Smooth muscle cell (in vitro differentiated cells): ENCODE measurements around the gene TNK2. TPM values are rescaled to one million over a fixed set of nuclear protein-coding genes. Genes with fewer than 3 reads are reported as not detected.

Experiments used
- DNase-seq: peaks from one replicate; lab custom pipeline; 2025; ENCODE audit not compliant: unreplicated experiment; lab: John Stamatoyannopoulos, UW
- H2AFZ ChIP-seq: fragments of 200-600 bp; sonication (generic); 2 replicates; pipeline ENCODE4 v1.6.0; 2016; ENCODE audit warnings: antibody characterized with exemption, low read depth, mild to moderate bottlenecking
- H3F3A ChIP-seq: fragments of 200-600 bp; sonication (generic); 2 replicates; pipeline ENCODE4 v1.6.0; 2017; ENCODE audit warnings: antibody characterized with exemption, low read depth
- H3K27ac ChIP-seq: fragments of 200-600 bp; sonication (generic); 2 replicates; pipeline ENCODE4 v1.5.1; 2016; ENCODE audit warnings: low read depth, mild to moderate bottlenecking
- H3K27me3 ChIP-seq: fragments of 200-600 bp; sonication (generic); 2 replicates; pipeline ENCODE4 v1.6.1; 2016; ENCODE audit warnings: low read depth, mild to moderate bottlenecking
- H3K36me3 ChIP-seq: fragments of 200-600 bp; sonication (generic); 2 replicates; pipeline ENCODE4 v1.5.1; 2016; ENCODE audit warnings: low read depth
- H3K4me1 ChIP-seq: fragments of 200-600 bp; sonication (generic); 2 replicates; pipeline ENCODE4 v1.5.1; 2016; ENCODE audit warnings: low read depth
- H3K4me2 ChIP-seq: fragments of 200-600 bp; sonication (generic); 2 replicates; pipeline ENCODE4 v1.6.0; 2016; ENCODE audit warnings: mild to moderate bottlenecking
- H3K4me3 ChIP-seq: fragments of 200-600 bp; sonication (generic); 2 replicates; pipeline ENCODE4 v1.5.1; 2016; ENCODE audit warnings: mild to moderate bottlenecking
- H3K79me2 ChIP-seq: fragments of 200-600 bp; sonication (generic); 2 replicates; pipeline ENCODE4 v1.6.0; 2016; ENCODE audit warnings: low read depth, mild to moderate bottlenecking
- H3K9ac ChIP-seq: fragments of 200-600 bp; sonication (generic); 2 replicates; pipeline ENCODE4 v1.6.0; 2016; ENCODE audit warnings: low read depth
- H3K9me3 ChIP-seq: fragments of 200-600 bp; sonication (generic); replicated peaks from 2 replicates; pipeline ENCODE4 v1.5.1; 2016; ENCODE audit warnings: low read depth
- H4K20me1 ChIP-seq: fragments of 200-600 bp; sonication (generic); 2 replicates; pipeline ENCODE4 v1.6.0; 2016; ENCODE audit warnings: low read depth
- WGBS: methylation state at CpG from one replicate; pipeline ENCODE4 v1.1.7; 2016; ENCODE audit warnings: low lambda C conversion rate; 5-methylcytosine and 5-hydroxymethylcytosine counted together
- polyA plus RNA-seq: library from polyadenylated mRNA; unstranded; fragments of >200 nt; fragmentation: Nextera tagmentation; extraction: Ambion mirVana; gene quantifications from 2 replicates; pipeline ENCODE4 v1.2.1, GENCODE V29; 2016
- total RNA-seq: library from RNA; depleted of rRNA; stranded (reverse); fragments of >200 nt; gene quantifications from 2 replicates; pipeline ENCODE4 v1.2.3, GENCODE V29; 2014
- TF ChIP-seq, protein P1 (sequence below): fragments of 200-600 bp; sonication (generic); IDR thresholded peaks from 2 replicates; pipeline ENCODE4 v1.5.1; 2017; ENCODE audit warnings: borderline replicate concordance, mild to moderate bottlenecking, antibody characterized with exemption; ENCODE audit not compliant: insufficient read depth, poor library complexity, severe bottlenecking

Gene TNK2
- total and polyA plus RNA-seq, 2 experiments from 2014 or later, result 2.8 to 10.6 TPM

DNA sequence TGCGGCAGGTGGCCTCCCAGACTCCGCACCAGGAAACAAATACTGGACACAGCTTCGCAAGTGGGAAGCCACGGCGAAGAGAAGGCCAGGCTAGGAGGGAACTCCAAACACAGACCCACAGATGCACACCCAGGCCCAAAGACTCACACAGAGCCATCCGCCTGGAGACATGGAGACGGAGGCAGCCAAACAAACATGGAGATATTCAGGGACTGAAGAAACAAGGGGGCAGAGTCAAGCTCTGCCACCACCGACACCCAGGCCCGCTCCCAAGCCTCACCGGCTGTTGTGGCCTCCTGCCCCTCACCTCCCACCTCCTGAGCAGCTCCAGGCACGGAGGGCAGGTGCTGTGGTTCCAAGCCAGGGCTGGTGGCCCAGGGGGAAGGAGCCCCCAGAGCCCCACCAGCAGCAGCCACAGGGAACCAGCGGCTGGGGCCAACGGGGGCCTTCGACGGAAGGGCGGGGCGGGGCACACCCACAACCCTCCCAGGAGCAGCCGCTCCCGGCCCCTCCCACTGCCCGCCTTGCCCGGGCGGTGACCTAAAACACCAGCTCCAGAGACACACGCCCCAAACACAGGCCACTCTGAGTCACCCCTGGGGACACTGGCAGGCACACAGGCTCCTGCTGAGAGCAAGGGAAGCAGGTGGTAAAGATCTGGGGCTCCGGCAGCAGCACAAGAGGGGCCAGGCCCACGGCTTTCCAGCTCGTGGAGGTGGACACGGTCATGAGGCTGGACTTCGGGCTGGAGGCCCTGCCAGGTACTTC is 31.9 kb downstream of the TNK2 start:
- no peak overlapping the region for H3K4me3 ChIP-seq
- H3K27ac ChIP-seq, result no peak overlapping the region
- H3K9ac ChIP-seq, result no peak overlapping the region
- H3F3A ChIP-seq, result no peaks in the 10 kb centered on the region
- DNase-seq, result no peak
- H3K27me3 ChIP-seq, result no peaks in the 10 kb centered on the region
- TF ChIP-seq, protein P1, sequence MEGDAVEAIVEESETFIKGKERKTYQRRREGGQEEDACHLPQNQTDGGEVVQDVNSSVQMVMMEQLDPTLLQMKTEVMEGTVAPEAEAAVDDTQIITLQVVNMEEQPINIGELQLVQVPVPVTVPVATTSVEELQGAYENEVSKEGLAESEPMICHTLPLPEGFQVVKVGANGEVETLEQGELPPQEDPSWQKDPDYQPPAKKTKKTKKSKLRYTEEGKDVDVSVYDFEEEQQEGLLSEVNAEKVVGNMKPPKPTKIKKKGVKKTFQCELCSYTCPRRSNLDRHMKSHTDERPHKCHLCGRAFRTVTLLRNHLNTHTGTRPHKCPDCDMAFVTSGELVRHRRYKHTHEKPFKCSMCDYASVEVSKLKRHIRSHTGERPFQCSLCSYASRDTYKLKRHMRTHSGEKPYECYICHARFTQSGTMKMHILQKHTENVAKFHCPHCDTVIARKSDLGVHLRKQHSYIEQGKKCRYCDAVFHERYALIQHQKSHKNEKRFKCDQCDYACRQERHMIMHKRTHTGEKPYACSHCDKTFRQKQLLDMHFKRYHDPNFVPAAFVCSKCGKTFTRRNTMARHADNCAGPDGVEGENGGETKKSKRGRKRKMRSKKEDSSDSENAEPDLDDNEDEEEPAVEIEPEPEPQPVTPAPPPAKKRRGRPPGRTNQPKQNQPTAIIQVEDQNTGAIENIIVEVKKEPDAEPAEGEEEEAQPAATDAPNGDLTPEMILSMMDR, result no peak
- H3K4me1 ChIP-seq, result no peaks in the 10 kb centered on the region
- peaks cover 4% of the 10 kb centered on the region for H4K20me1 ChIP-seq
- H3K36me3 ChIP-seq, result no peaks in the 10 kb centered on the region
- H3K4me2 ChIP-seq, result no peak overlapping the region
- H3K9me3 ChIP-seq, result no peaks in the 10 kb centered on the region
- no peak overlapping the region for H2AFZ ChIP-seq
- no peaks in the 10 kb centered on the region for H3K79me2 ChIP-seq
- 93% methylated on average over 28 of the region's 28 CpGs for whole genome bisulfite sequencing

DNA sequence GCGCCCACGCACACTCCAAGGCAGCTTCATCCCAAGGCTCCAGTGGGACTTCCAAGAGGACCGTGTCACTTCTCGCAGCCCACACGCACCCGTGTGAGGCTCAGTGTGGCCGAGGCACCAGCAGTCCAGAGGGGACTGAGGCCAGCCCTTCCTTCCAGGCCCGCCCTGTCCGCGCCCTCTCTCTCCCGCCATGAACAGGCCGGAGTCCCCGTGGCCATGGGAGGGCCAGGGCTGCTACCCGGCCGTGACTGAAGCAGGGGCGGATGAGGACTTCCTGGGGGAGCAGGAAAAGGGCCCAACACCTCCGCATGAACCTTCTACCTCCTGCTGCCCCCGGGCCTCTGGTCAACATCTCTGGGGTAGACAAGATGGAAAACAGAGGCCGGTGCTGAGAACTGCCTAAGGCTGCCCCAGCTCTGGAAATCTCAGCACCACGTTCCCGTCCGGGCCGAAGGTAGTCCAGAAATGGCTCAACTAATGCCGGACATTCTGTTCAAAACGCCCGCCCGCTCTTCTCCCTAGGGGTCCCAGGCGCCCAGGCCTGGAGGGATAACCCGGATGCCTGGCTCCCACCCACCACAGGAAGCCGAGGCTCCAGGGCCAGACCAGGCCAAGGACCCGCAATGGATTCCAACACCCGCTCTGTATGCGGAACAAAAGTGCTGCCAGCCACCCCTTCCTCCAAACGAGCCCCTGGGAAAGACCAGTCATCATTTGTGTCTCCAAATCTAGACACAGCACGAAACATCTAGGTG is 32.7 kb downstream of the TNK2 start:
- no peak overlapping the region for H3K4me3 ChIP-seq
- no peak overlapping the region for H3K27ac ChIP-seq
- DNase-seq, result no peak
- H3K9ac ChIP-seq, result no peak overlapping the region
- TF ChIP-seq, protein P1, result no peak
- no peak overlapping the region for H2AFZ ChIP-seq
- H3K36me3 ChIP-seq, result no peaks in the 10 kb centered on the region
- H3K4me2 ChIP-seq, result no peak overlapping the region
- WGBS, result 97% methylated on average over 35 of the region's 35 CpGs
- no peaks in the 10 kb centered on the region for H3F3A ChIP-seq
- no peaks in the 10 kb centered on the region for H3K27me3 ChIP-seq
- H3K4me1 ChIP-seq, result no peaks in the 10 kb centered on the region
- H3K9me3 ChIP-seq, result no peaks in the 10 kb centered on the region
- peaks cover 4% of the 10 kb centered on the region for H4K20me1 ChIP-seq
- H3K79me2 ChIP-seq, result no peaks in the 10 kb centered on the region

DNA sequence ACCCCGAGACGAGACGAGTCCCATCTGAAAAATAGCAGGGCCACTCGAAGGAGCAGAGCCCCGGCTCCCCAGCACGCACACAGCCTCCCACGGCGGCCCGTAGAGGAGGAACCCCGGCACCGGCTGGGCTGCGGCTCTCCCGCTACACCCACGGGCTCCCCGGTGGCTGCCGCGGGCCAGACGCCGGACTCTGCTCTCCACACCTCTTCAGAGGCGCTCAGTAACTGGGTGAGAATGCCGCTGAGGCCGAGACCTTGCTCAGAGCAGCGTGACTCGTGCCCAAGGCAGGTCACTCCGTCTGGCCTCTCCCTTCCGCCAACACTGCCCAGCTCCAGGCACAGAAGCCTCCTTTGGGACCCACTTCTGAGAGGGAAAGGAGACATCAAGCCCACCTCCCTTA is 34.4 kb downstream of the TNK2 start:
- Histone ChIP-seq H3K4me2 (no peak overlapping the region), H3K36me3 (no peaks in the 10 kb centered on the region), H4K20me1 (peaks cover 4% of the 10 kb centered on the region), H3F3A (no peaks in the 10 kb centered on the region), H3K79me2 (no peaks in the 10 kb centered on the region), H3K4me3 (no peak overlapping the region), H3K27ac (no peak overlapping the region), H3K9ac (no peak overlapping the region), H3K4me1 (no peaks in the 10 kb centered on the region), H3K9me3 (no peaks in the 10 kb centered on the region), H2AFZ (no peak overlapping the region), H3K27me3 (no peaks in the 10 kb centered on the region)
- TF ChIP-seq, protein P1, result no peak
- WGBS, result 75% methylated on average over 25 of the region's 26 CpGs
- DNase-seq, result no peak
